Heart left ventricle (tissue), 13 donors: ENCODE data around the gene ETNK2.

ENCODE experiments used
- POLR2A ChIP-seq, 2 donors: fragments of 450-650 bp; IDR thresholded peaks; one replicate each; pipeline ENCODE4 v1.6.1; 2017; ENCODE audit warnings: antibody characterized with exemption in 2 of 2, mild to moderate bottlenecking in 2 of 2, moderate library complexity in 2 of 2
- TF ChIP-seq, protein P1 (sequence below), 12 donors: fragments of 200-600 bp; sonication (generic) in 4 of 12; IDR thresholded peaks; one replicate each; pipeline versions ENCODE4 v1.5.0 to v1.8.0; 2018 to 2022; ENCODE audit warnings: antibody characterized with exemption in 12 of 12, mild to moderate bottlenecking in 5 of 12
- donor health status: ischemic (EF 13 %, LVEDD 7.1; RV severe dilation, severe dysfunction).
- donor health status: DM: no; HTN: yes; CAD: no.
- donor health status: DM: no; HTN: no; CAD: no.
- donor health status: ischemic (EF 25% LVEDD 6.9; RV normal size, moderate dysfunction).
- donor health status: ischemic (EF 25% LVEDD 5.7; RV mildly dilated, moderate dysfunction).
- donor health status: ischemic (EF 35%, LVEDD 5.7; RV mildly dilated, moderate dysfunction).
- donor health status: nonischemic (EF 11% LVEDD 7.7; RV severe dilation, severe dysfunction).
- donor health status: DM: yes; HTN: yes; CAD: no.
- donor health status: PGD.
- donor health status: ischemic (EF 29% LVEDD 5.4; RV normal size, mild dysfunction).
- donor health status: nonischemic (EF 23%, LVEDD 6.1; RV moderate dilation, normal function).

DNA sequence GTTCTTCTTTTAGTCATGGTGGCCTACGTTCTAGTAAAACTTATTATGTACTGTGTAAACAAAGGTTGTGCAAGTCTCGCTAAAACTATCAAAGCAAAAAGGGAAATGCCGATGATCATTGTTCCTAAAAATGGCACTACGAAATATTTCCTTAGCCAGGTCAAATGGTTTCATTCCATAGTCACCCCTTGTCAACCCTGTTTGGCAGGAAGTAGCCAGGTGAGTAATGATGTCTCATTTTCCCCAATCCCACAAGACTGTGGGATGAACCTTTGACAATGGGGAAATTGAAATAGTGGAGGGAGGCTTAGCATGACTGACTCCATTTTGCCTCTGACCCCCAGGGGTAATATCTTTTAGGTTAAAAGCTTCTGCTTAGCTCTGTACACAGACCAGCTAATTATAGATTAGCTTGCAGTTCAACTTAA is 19.9 kb upstream of the ETNK2 start:
- no peak for TF ChIP-seq POLR2A (IDR thresholded peaks at IDR 0.05)
- TF ChIP-seq, protein P1, sequence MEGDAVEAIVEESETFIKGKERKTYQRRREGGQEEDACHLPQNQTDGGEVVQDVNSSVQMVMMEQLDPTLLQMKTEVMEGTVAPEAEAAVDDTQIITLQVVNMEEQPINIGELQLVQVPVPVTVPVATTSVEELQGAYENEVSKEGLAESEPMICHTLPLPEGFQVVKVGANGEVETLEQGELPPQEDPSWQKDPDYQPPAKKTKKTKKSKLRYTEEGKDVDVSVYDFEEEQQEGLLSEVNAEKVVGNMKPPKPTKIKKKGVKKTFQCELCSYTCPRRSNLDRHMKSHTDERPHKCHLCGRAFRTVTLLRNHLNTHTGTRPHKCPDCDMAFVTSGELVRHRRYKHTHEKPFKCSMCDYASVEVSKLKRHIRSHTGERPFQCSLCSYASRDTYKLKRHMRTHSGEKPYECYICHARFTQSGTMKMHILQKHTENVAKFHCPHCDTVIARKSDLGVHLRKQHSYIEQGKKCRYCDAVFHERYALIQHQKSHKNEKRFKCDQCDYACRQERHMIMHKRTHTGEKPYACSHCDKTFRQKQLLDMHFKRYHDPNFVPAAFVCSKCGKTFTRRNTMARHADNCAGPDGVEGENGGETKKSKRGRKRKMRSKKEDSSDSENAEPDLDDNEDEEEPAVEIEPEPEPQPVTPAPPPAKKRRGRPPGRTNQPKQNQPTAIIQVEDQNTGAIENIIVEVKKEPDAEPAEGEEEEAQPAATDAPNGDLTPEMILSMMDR (IDR thresholded peaks at IDR 0.05): no peak
